ENCODE results near the gene KLF5. TPM values are rescaled to one million over a fixed set of nuclear protein-coding genes. Genes with fewer than 3 reads are reported as not detected.

KLF5 gene
- total RNA-seq = 2.4 and 2.6 TPM in 2 replicates

GRCh38 chr13:73058736-73059459 is at the start of gene KLF5:
Gene KLF5, plus strand, starts transcription at chr13:73059005. Its CDS starts 323 bp downstream, at chr13:73059328.

